Tibial nerve (tissue), 4 donors: ENCODE results near the gene SOX2. TPM values are rescaled to one million over a fixed set of nuclear protein-coding genes. Genes with fewer than 3 reads are reported as not detected.

ENCODE experiments used
- DNase-seq, 2 donors: peaks; one replicate each; pipeline ENCODE4 v3.0.0-alpha.2; 2019; ENCODE audit warnings: low spot score in 2 of 2
- H3K27ac ChIP-seq, 4 donors: fragments of 200-600 bp; sonication (generic) in 3 of 4; one replicate each; pipeline ENCODE4 v1.5.1; 2017 to 2019; ENCODE audit warnings: mild to moderate bottlenecking in 1 of 4
- H3K27me3 ChIP-seq, 2 donors: fragments of 200-600 bp; sonication (generic) in 1 of 2; one replicate each; pipeline versions ENCODE4 v1.5.1 to v1.6.0; 2017 to 2019
- H3K36me3 ChIP-seq, 3 donors: fragments of 200-600 bp; sonication (generic); one replicate each; pipeline ENCODE4 v1.5.1; 2018 to 2019
- H3K4me1 ChIP-seq, 4 donors: fragments of 200-600 bp; sonication (generic) in 3 of 4; one replicate each; pipeline ENCODE4 v1.5.1; 2017 to 2019
- H3K4me3 ChIP-seq, 4 donors: fragments of 200-600 bp; sonication (generic) in 3 of 4; one replicate each; pipeline ENCODE4 v1.5.1; 2017 to 2019; ENCODE audit warnings: mild to moderate bottlenecking in 1 of 4, moderate library complexity in 1 of 4
- H3K9me3 ChIP-seq, 4 donors: fragments of 200-600 bp; sonication (generic) in 3 of 4; one replicate each; pipeline ENCODE4 v1.5.1; 2017 to 2019
- EP300 ChIP-seq, 2 donors: sonication (generic); formaldehyde crosslinking; IDR thresholded peaks; one replicate each; pipeline ENCODE4 v1.6.1; 2017; ENCODE audit warnings: antibody characterized with exemption in 2 of 2, mild to moderate bottlenecking in 1 of 2
- POLR2A ChIP-seq, 2 donors: fragments of 450-650 bp; IDR thresholded peaks; one replicate each; pipeline ENCODE4 v1.6.1; 2017; ENCODE audit warnings: antibody characterized with exemption in 2 of 2, mild to moderate bottlenecking in 2 of 2, moderate library complexity in 2 of 2
- WGBS, 2 donors: methylation state at CpG; one replicate each; pipeline ENCODE4 v1.1.5; 2018; 5-methylcytosine and 5-hydroxymethylcytosine counted together
- total RNA-seq, 4 donors: library from RNA; depleted of rRNA; stranded (reverse); fragments of >200 nt; gene quantifications; one replicate each; pipeline ENCODE4 v1.1.0, GENCODE V29; 2016
- TF ChIP-seq, protein P1 (sequence below), 5 experiments: fragments of 200-600 bp in 3 of 5; fragments of 450-650 bp in 2 of 5; sonication (generic) in 3 of 5; IDR thresholded peaks; one replicate each; pipeline ENCODE4 v1.5.1; 2016 to 2019; ENCODE audit warnings: antibody characterized with exemption in 5 of 5, mild to moderate bottlenecking in 3 of 5, moderate library complexity in 2 of 5

The SOX2 gene
- total RNA-seq, 4 donors from 2014 or later: 21.3 to 50.5 (median 34.3) TPM

DNA sequence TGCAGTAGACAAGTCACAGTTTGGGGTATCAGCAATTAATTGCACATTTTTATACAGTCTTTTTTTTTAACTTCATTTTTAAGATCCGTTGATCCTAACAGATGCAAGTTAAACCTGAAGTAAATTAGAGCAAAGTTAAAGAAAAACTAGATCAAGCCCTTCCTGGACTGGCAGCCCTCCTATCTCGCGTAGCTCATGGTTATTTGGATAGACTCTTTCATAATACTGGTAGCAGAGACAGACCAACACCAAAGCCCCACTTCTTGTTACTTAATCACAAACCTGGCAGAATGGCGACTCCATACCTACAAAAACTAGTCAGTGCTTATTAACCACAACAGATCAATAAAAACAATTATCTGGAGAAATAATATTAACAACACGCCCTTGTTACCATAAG, 26.8 kb downstream of the SOX2 start:
- no peak for DNase-seq
- Histone ChIP-seq H3K4me1 (peaks cover 0 to 5% (median 2%) of the 10 kb centered on the region in 4 donors), H3K4me3 (no peak overlapping the region), H3K27ac (peak overlapping the region in 1 of 4 donors; percentile 70), H3K36me3 (no peaks in the 10 kb centered on the region), H3K9me3 (no peaks in the 10 kb centered on the region), H3K27me3 (no peaks in the 10 kb centered on the region)
- 90% methylated on average over 5 of the region's 5 CpGs for WGBS, 2 donors
- TF ChIP-seq, protein P1, sequence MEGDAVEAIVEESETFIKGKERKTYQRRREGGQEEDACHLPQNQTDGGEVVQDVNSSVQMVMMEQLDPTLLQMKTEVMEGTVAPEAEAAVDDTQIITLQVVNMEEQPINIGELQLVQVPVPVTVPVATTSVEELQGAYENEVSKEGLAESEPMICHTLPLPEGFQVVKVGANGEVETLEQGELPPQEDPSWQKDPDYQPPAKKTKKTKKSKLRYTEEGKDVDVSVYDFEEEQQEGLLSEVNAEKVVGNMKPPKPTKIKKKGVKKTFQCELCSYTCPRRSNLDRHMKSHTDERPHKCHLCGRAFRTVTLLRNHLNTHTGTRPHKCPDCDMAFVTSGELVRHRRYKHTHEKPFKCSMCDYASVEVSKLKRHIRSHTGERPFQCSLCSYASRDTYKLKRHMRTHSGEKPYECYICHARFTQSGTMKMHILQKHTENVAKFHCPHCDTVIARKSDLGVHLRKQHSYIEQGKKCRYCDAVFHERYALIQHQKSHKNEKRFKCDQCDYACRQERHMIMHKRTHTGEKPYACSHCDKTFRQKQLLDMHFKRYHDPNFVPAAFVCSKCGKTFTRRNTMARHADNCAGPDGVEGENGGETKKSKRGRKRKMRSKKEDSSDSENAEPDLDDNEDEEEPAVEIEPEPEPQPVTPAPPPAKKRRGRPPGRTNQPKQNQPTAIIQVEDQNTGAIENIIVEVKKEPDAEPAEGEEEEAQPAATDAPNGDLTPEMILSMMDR (IDR thresholded peaks at IDR 0.05): no peak
- no peak for TF ChIP-seq POLR2A (IDR thresholded peaks at IDR 0.05)

DNA sequence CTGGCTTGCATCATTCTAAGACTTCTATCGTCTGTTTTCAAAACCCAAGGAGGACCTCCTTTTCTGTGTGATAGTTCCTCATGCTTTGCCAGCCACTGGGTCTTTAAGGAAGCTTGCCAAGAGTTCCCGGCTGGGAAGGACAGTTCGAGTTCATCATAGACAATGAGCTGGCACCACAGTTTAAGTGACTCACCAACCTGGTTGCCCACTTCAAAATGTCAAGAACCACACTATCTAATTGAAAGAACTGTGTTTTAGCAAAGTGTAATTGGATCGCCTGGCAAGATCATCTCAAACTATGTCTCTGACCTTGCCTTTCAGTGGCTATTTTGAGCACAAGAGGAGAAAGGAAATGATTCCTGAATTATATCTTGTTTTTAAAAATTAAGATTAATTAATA, 27.9 kb downstream of the SOX2 start:
- no peaks in the 10 kb centered on the region for H3K27me3 ChIP-seq
- peak overlapping the region in 2 of 4 donors; percentile 38 to 70 for H3K27ac ChIP-seq
- H3K4me1 ChIP-seq: peaks cover 0 to 5% (median 2%) of the 10 kb centered on the region in 4 donors
- no peak overlapping the region for H3K4me3 ChIP-seq
- 58 to 65% methylated on average over 4 of the region's 4 CpGs for WGBS, 2 donors
- DNase-seq: no peak
- no peak for TF ChIP-seq POLR2A (IDR thresholded peaks at IDR 0.05)
- TF ChIP-seq, protein P1 (IDR thresholded peaks at IDR 0.05): no peak
- TF ChIP-seq EP300 (IDR thresholded peaks at IDR 0.05): no peak
- H3K9me3 ChIP-seq: no peaks in the 10 kb centered on the region
- no peaks in the 10 kb centered on the region for H3K36me3 ChIP-seq

DNA sequence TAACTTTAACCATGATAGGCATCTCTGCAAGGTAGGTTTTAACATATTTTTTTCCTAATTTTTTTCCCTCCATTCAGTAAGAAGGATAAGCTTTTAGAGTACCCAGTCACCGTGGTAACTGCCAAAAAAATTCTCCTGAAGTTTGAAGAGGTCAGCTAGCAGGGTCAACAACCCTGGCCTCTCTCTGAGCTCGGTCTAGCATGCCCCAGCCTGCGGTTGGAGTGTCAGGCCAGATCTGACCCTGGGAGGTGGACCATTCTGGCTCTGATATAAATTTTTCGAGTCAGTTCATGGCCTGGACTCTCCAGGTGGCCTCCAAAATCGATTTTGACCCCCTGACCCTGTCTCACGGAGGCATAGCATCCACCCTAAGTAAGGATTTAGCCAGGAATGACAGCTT, 29.7 kb downstream of the SOX2 start:
- no peak for DNase-seq
- Histone ChIP-seq H3K4me1 (peaks cover 0 to 5% (median 2%) of the 10 kb centered on the region in 4 donors), H3K36me3 (no peaks in the 10 kb centered on the region), H3K27ac (peak overlapping the region in 1 of 4 donors; percentile 40), H3K4me3 (no peak overlapping the region), H3K27me3 (no peaks in the 10 kb centered on the region), H3K9me3 (no peaks in the 10 kb centered on the region)
- 22 to 25% methylated on average over 6 of the region's 6 CpGs for WGBS, 2 donors
- TF ChIP-seq POLR2A (IDR thresholded peaks at IDR 0.05) (no peak), EP300 (IDR thresholded peaks at IDR 0.05) (no peak)
- TF ChIP-seq, protein P1 (IDR thresholded peaks at IDR 0.05): no peak

DNA sequence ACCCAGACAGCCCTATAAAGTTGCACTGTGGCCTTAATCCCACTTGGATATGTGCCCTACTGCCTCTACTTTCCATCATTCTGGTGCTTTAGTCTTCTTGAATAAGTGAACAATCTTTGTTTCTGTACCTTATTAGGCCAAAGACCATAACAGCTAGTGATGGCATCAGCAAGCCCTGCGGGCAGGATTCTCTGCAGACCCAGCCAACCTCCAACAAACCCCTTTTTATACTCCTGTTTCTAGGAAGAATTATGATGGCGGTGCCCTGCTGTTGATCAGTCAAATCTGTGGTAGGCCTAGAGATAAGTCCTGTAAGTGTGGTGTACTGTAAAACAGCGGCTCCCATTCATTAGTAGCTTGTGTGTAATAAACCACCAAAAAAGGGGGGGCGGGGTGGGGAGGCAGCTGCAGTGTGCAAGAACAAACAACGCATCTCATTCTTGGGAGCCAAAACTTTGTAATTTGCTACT, 40.5 kb downstream of the SOX2 start:
- H3K36me3 ChIP-seq: no peaks in the 10 kb centered on the region
- H3K27me3 ChIP-seq: no peaks in the 10 kb centered on the region
- peak overlapping the region in 2 of 4 donors; percentile 34 to 68 for H3K27ac ChIP-seq
- 39 to 45% methylated on average over 5 of the region's 5 CpGs for WGBS, 2 donors
- H3K4me3 ChIP-seq: no peak overlapping the region
- DNase-seq: no peak
- no peaks in the 10 kb centered on the region for H3K9me3 ChIP-seq
- H3K4me1 ChIP-seq: peaks cover 0 to 13% (median 3%) of the 10 kb centered on the region in 4 donors
- TF ChIP-seq, protein P1 (IDR thresholded peaks at IDR 0.05): no peak
- TF ChIP-seq POLR2A (IDR thresholded peaks at IDR 0.05) (no peak), EP300 (IDR thresholded peaks at IDR 0.05) (no peak)

DNA sequence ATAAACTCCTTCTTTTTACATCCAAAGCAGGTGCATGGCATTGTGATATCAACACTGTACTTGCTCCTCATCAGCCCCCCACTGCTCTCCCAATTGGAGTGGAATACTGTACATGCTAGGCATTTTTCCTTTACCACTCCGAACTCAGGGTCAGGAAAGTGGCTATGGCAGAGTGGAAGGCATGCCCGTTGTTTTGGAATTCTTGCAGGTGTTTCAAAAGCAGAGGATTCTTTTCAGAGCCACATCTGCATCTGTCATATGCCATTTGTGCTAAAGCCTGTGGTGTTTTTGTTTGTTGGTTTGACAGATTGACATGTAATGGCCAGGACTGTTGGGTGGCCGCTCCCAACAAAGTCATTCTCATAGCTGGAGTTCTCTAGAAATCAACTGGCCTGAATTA, 41.7 kb downstream of the SOX2 start:
- H3K4me1 ChIP-seq: peaks cover 0 to 13% (median 3%) of the 10 kb centered on the region in 4 donors
- peak overlapping the region in 1 of 4 donors; percentile 13 for H3K27ac ChIP-seq
- H3K4me3 ChIP-seq: no peak overlapping the region
- DNase-seq: no peak
- 63 to 77% methylated on average over 3 of the region's 3 CpGs for WGBS, 2 donors
- no peak for TF ChIP-seq EP300 (IDR thresholded peaks at IDR 0.05)
- no peaks in the 10 kb centered on the region for H3K9me3 ChIP-seq
- no peaks in the 10 kb centered on the region for H3K36me3 ChIP-seq
- H3K27me3 ChIP-seq: no peaks in the 10 kb centered on the region

DNA sequence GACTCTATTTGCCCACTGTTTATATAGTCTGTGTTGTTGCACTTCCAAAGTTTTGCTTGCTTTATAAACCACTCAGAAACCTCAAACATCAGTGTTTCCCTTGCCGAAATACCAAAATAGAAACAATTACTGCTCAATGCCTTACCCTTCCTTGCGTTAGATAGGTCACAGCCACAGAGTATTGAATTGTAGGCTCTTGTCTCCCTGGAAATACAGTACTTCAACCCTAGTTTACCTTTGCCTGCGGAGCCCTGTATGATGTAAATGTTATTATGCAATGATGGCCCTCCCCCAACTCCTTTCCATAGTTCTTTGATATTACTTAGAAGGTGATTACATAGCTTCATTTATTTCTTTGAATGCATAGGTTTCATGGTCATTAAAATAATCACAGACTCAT, 44.2 kb downstream of the SOX2 start:
- peaks cover 0 to 13% (median 3%) of the 10 kb centered on the region in 4 donors for H3K4me1 ChIP-seq
- no peak for DNase-seq
- TF ChIP-seq, protein P1 (IDR thresholded peaks at IDR 0.05): no peak
- TF ChIP-seq POLR2A (IDR thresholded peaks at IDR 0.05) (no peak), EP300 (IDR thresholded peaks at IDR 0.05) (no peak)
- H3K27me3 ChIP-seq: no peaks in the 10 kb centered on the region
- H3K4me3 ChIP-seq: no peak overlapping the region
- no peaks in the 10 kb centered on the region for H3K9me3 ChIP-seq
- H3K27ac ChIP-seq: peak overlapping the region in 1 of 4 donors; percentile 13
- no peaks in the 10 kb centered on the region for H3K36me3 ChIP-seq
- WGBS, 2 donors: 38 to 47% methylated on average over 3 of the region's 3 CpGs
